ENCODE measurements around the gene GLB1L3.

Gene GLB1L3

DNA sequence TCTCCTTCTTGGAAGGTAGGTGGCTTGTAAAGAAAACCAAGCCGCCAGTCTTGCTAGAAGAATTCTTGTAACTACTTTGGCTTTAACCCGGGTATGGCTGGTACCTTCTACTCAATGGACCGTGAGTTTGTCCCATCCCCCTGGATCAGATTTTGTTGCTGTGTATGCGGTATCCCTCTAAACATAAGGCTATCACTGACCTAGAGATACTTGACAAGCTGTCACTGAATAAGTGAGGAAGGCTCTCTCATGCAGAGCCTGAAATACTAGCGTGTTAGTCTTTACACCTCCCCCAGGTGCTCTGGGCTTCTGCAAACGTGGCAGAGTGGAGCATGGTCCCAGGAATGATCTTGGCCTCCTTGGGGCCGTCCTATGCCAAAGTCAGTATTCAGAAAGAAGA lies 90.1 kb downstream of the GLB1L3 start:
- peaks cover 0 to 53% (median 34%) of the 10 kb centered on the region in 10 experiments; a peak in 17 of 20 replicates for H3K4me1 ChIP-seq
- H4K20me1 ChIP-seq: peaks cover 0 to 76% (median 34%) of the 10 kb centered on the region in 11 experiments; a peak in 16 of 22 replicates
- TF ChIP-seq Cebpa-rat (IDR thresholded peaks at IDR 0.05): no peak
- peaks cover 0 to 29% (median 13%) of the 10 kb centered on the region in 11 experiments; a peak in 15 of 22 replicates for H3K27me3 ChIP-seq
- H3K27ac ChIP-seq: no peak overlapping the region
- H3K4me2 ChIP-seq: no peak overlapping the region
- no peaks in the 10 kb centered on the region for H3K36me3 ChIP-seq
- H3K9ac ChIP-seq: no peak overlapping the region
- no peaks in the 10 kb centered on the region for H3K9me3 ChIP-seq (replicated peaks in 1 of 11)
- no peak overlapping the region for H3K4me3 ChIP-seq

DNA sequence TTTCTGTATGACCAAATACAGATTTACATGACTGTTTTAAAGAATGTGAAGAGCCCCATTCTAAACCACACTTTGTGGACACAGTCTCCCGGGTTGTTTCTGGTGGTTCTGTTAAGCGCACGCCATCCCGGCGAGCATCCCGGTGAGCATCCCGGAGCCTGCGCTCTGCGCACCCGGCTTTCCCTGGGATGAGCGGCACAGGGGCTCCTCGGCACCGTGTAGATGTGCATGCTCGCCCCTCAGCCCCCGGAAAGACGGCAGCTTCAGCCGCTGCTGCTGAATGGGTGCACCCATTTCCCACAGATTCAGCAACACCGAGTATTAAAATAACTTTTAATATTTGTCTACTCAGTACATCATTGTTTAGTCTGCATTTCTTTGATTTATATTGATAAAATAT lies 91.6 kb downstream of the GLB1L3 start:
- Histone ChIP-seq H3K4me1 (peaks cover 0 to 51% (median 34%) of the 10 kb centered on the region in 10 experiments; a peak in 14 of 20 replicates), H3K27ac (no peak overlapping the region), H4K20me1 (peaks cover 0 to 77% (median 28%) of the 10 kb centered on the region in 11 experiments; a peak in 15 of 22 replicates), H3K4me2 (no peak overlapping the region), H3K9ac (no peak overlapping the region), H3K36me3 (no peaks in the 10 kb centered on the region), H3K4me3 (no peak overlapping the region), H3K27me3 (peaks cover 0 to 14% (median 1%) of the 10 kb centered on the region in 11 experiments; a peak in 8 of 22 replicates), H3K9me3 (replicated peaks in 1 of 11) (no peaks in the 10 kb centered on the region)
- no peak for TF ChIP-seq Cebpa-rat (IDR thresholded peaks at IDR 0.05)

Measured in BLaER1 treated with 17β-estradiol and CSF1 and Interleukin-3, amounts not matched to agents 10 nM and 100 nM (cell line).